Gastrocnemius medialis (tissue), 4 donors: ENCODE measurements around the gene ZNF322.

ENCODE experiments used
- CTCF ChIP-seq, 5 experiments: fragments of 450-650 bp in 3 of 5; fragments of 200-600 bp in 2 of 5; sonication (generic) in 2 of 5; IDR thresholded peaks in 4 of 5; conservative IDR thresholded peaks in 1 of 5; 1 replicate in 4 of 5; 2 replicates in 1 of 5; pipeline ENCODE4 v1.5.1; 2016 to 2019; ENCODE audit warnings: antibody characterized with exemption in 5 of 5, mild to moderate bottlenecking in 3 of 5, moderate library complexity in 3 of 5
- POLR2A ChIP-seq, 2 donors: fragments of 450-650 bp; IDR thresholded peaks; one replicate each; pipeline ENCODE4 v1.6.1; 2017; ENCODE audit warnings: antibody characterized with exemption in 2 of 2, mild to moderate bottlenecking in 2 of 2, moderate library complexity in 2 of 2

GRCh38 chr6:26600759-26601158 is 58.8 kb downstream of the ZNF322 start:
- TF ChIP-seq CTCF (IDR thresholded peaks at IDR 0.05 in 4 of 5, conservative IDR thresholded peaks at IDR 0.05 in 1 of 5) (no peak), POLR2A (IDR thresholded peaks at IDR 0.05) (no peak)
